ENCODE results near the gene PPP2R2C. TPM values are rescaled to one million over a fixed set of nuclear protein-coding genes. Genes with fewer than 3 reads are reported as not detected.

Gene PPP2R2C
- total RNA-seq, 2 experiments from 2014 or later = not detected

- CTCF ChIA-PET (ENCODE audit: unreplicated experiment) = interaction anchor here (0.6 to 1.8 kb wide), 3 partner anchors 62 to 76 kb away, joined by 3 to 12 read pairs (median 6); no protein-coding TSS in a partner anchor
- H3K9me3 ChIP-seq (ENCODE audit: low read length) = 0 out of 2 replicates have a peak, but pooled peaks cover 2% of the 10 kb centered on the region
- H3K27ac ChIP-seq (ENCODE audit: low read depth, low read length, poor library complexity, severe bottlenecking) = no peak overlapping the region
- intact Hi-C loops (cut with micrococcal nuclease; ENCODE audit: unreplicated experiment) = loop anchor here (1.0 to 5.0 kb wide), 4 partner anchors 62 to 329 kb away; no protein-coding TSS in a partner anchor
- H3K4me3 ChIP-seq (ENCODE audit: low read depth, low read length, poor library complexity, severe bottlenecking) = no peak overlapping the region
- H4K20me1 ChIP-seq (ENCODE audit: insufficient read depth, low read length) = no peaks in the 10 kb centered on the region
- no peaks in the 10 kb centered on the region for H3K79me2 ChIP-seq (ENCODE audit: insufficient read depth, low read depth, low read length)
- DNase-seq (ENCODE audit: low spot score) = no peak
- no peak overlapping the region for H3K4me2 ChIP-seq (ENCODE audit: low read length)
- no peak for TF ChIP-seq EZH2phosphoT487 (IDR thresholded peaks at IDR 0.05; ENCODE audit: borderline replicate concordance, low read depth, low read length)
- TF ChIP-seq, protein P1, sequence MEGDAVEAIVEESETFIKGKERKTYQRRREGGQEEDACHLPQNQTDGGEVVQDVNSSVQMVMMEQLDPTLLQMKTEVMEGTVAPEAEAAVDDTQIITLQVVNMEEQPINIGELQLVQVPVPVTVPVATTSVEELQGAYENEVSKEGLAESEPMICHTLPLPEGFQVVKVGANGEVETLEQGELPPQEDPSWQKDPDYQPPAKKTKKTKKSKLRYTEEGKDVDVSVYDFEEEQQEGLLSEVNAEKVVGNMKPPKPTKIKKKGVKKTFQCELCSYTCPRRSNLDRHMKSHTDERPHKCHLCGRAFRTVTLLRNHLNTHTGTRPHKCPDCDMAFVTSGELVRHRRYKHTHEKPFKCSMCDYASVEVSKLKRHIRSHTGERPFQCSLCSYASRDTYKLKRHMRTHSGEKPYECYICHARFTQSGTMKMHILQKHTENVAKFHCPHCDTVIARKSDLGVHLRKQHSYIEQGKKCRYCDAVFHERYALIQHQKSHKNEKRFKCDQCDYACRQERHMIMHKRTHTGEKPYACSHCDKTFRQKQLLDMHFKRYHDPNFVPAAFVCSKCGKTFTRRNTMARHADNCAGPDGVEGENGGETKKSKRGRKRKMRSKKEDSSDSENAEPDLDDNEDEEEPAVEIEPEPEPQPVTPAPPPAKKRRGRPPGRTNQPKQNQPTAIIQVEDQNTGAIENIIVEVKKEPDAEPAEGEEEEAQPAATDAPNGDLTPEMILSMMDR (conservative IDR thresholded peaks at IDR 0.05; ENCODE audit: low read length) = no peak
- H3K4me1 ChIP-seq (ENCODE audit: insufficient read depth, low read length, poor library complexity, severe bottlenecking) = peaks cover 8% of the 10 kb centered on the region
- no peaks in the 10 kb centered on the region for H3K36me3 ChIP-seq (ENCODE audit: insufficient read depth, low read length)
- POLR2A ChIA-PET = no interaction called here
- no peak overlapping the region for H2AFZ ChIP-seq (ENCODE audit: low read length)
- no TSS peak for BruUV-seq (replicated peaks)
- H3K9me2 ChIP-seq (ENCODE audit: insufficient read depth, low read length) = no peaks in the 10 kb centered on the region
Observed at GRCh38 chr4:6326312-6327060, 145.9 kb downstream of the PPP2R2C start.

DNA sequence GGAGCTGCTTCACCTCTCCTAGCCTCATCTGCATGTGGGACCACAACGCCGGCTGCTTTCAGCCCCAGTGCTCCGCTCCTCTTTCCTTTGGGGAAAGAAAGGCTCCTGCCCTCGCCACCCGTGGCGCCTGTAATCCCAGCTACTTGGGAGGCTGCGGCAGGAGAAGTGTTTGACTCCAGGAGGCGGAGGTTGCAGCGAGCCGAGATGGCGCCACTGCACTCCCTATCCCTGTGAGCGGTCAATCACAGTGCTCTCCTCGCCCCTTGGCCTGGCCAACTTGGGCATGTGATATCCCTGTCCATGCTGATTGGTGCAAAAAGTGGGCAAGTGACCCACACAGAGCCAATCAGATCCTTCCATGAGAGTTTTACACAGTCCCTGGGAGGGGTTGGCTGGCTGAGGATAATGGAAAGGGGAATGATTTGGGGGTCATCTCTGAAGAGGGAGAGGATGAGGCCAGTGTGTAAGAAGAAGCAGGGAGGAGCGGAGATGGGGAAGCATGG, 146.6 kb downstream of the PPP2R2C start:
- H3K36me3 ChIP-seq (ENCODE audit: insufficient read depth, low read length) = no peaks in the 10 kb centered on the region
- H3K4me3 ChIP-seq (ENCODE audit: low read depth, low read length, poor library complexity, severe bottlenecking) = no peak overlapping the region
- DNase-seq (ENCODE audit: low spot score) = no peak
- ChIA-PET CTCF (ENCODE audit: unreplicated experiment) (no interaction called here), POLR2A (no interaction called here)
- TF ChIP-seq, protein P1 (conservative IDR thresholded peaks at IDR 0.05; ENCODE audit: low read length) = no peak
- no peak for TF ChIP-seq EZH2phosphoT487 (IDR thresholded peaks at IDR 0.05; ENCODE audit: borderline replicate concordance, low read depth, low read length)
- no peaks in the 10 kb centered on the region for H3K9me3 ChIP-seq (ENCODE audit: low read length)
- no peak overlapping the region for H2AFZ ChIP-seq (ENCODE audit: low read length)
- H3K4me1 ChIP-seq (ENCODE audit: insufficient read depth, low read length, poor library complexity, severe bottlenecking) = peaks cover 8% of the 10 kb centered on the region
- H3K27ac ChIP-seq (ENCODE audit: low read depth, low read length, poor library complexity, severe bottlenecking) = no peak overlapping the region
- no TSS peak for BruUV-seq (replicated peaks)
- H3K9me2 ChIP-seq (ENCODE audit: insufficient read depth, low read length) = no peaks in the 10 kb centered on the region
- no peaks in the 10 kb centered on the region for H3K79me2 ChIP-seq (ENCODE audit: insufficient read depth, low read depth, low read length)
- no peaks in the 10 kb centered on the region for H4K20me1 ChIP-seq (ENCODE audit: insufficient read depth, low read length)
- intact Hi-C loops (cut with micrococcal nuclease; ENCODE audit: unreplicated experiment) = loop anchor here (5.0 kb wide), 2 partner anchors 194 to 329 kb away; no protein-coding TSS in a partner anchor
- H3K4me2 ChIP-seq (ENCODE audit: low read length) = no peak overlapping the region

Measured in OCI-LY7 (cell line).